ENCODE results near the gene SGK2.

The SGK2 gene

GRCh38 chr20:43567477-43567876 is 8.7 kb downstream of the SGK2 start:
- no peak overlapping the region for H3K4me3 ChIP-seq (ENCODE audit: low read length)
- H3K4me1 ChIP-seq (ENCODE audit: insufficient read depth, low read length) = no peaks in the 10 kb centered on the region
- no peak overlapping the region for H3K9ac ChIP-seq (ENCODE audit: low read depth, low read length)
- H3K9me3 ChIP-seq (ENCODE audit: insufficient read depth, low read depth, low read length) = no peaks in the 10 kb centered on the region
- H3K27ac ChIP-seq (ENCODE audit: low read length) = no peak overlapping the region
- no peaks in the 10 kb centered on the region for H3K27me3 ChIP-seq (ENCODE audit: insufficient read depth, low read length)
- H3K36me3 ChIP-seq (ENCODE audit: insufficient read depth, low read depth, low read length) = no peaks in the 10 kb centered on the region

GRCh38 chr20:43568706-43569105 is 9.9 kb downstream of the SGK2 start:
- no peaks in the 10 kb centered on the region for H3K9me3 ChIP-seq (ENCODE audit: insufficient read depth, low read depth, low read length)
- no peaks in the 10 kb centered on the region for H3K36me3 ChIP-seq (ENCODE audit: insufficient read depth, low read depth, low read length)
- H3K9ac ChIP-seq (ENCODE audit: low read depth, low read length) = no peak overlapping the region
- H3K4me1 ChIP-seq (ENCODE audit: insufficient read depth, low read length) = no peaks in the 10 kb centered on the region
- no peaks in the 10 kb centered on the region for H3K27me3 ChIP-seq (ENCODE audit: insufficient read depth, low read length)
- no peak overlapping the region for H3K27ac ChIP-seq (ENCODE audit: low read length)
- H3K4me3 ChIP-seq (ENCODE audit: low read length) = no peak overlapping the region

GRCh38 chr20:43569282-43569681 is 10.5 kb downstream of the SGK2 start:
- Histone ChIP-seq H3K4me1 (ENCODE audit: insufficient read depth, low read length) (no peaks in the 10 kb centered on the region), H3K4me3 (ENCODE audit: low read length) (no peak overlapping the region), H3K27ac (ENCODE audit: low read length) (no peak overlapping the region)

GRCh38 chr20:43570496-43570895 is 11.7 kb downstream of the SGK2 start:
- no peaks in the 10 kb centered on the region for H3K4me1 ChIP-seq (ENCODE audit: insufficient read depth, low read length)
- no peaks in the 10 kb centered on the region for H3K36me3 ChIP-seq (ENCODE audit: insufficient read depth, low read depth, low read length)

More at GRCh38 chr20:43569282-43569681, 10.5 kb downstream of the SGK2 start:
- Histone ChIP-seq H3K27me3 (ENCODE audit: insufficient read depth, low read length) (no peaks in the 10 kb centered on the region), H3K9ac (ENCODE audit: low read depth, low read length) (no peak overlapping the region), H3K9me3 (ENCODE audit: insufficient read depth, low read depth, low read length) (no peaks in the 10 kb centered on the region), H3K36me3 (ENCODE audit: insufficient read depth, low read depth, low read length) (no peaks in the 10 kb centered on the region)

GRCh38 chr20:43571310-43571709 is 12.5 kb downstream of the SGK2 start:
- no peak overlapping the region for H3K9ac ChIP-seq (ENCODE audit: low read depth, low read length)
- no peaks in the 10 kb centered on the region for H3K27me3 ChIP-seq (ENCODE audit: insufficient read depth, low read length)
- H3K4me3 ChIP-seq (ENCODE audit: low read length) = no peak overlapping the region
- no peaks in the 10 kb centered on the region for H3K36me3 ChIP-seq (ENCODE audit: insufficient read depth, low read depth, low read length)
- H3K4me1 ChIP-seq (ENCODE audit: insufficient read depth, low read length) = no peaks in the 10 kb centered on the region
- H3K9me3 ChIP-seq (ENCODE audit: insufficient read depth, low read depth, low read length) = no peaks in the 10 kb centered on the region
- H3K27ac ChIP-seq (ENCODE audit: low read length) = no peak overlapping the region

More at GRCh38 chr20:43570496-43570895, 11.7 kb downstream of the SGK2 start:
- no peak overlapping the region for H3K27ac ChIP-seq (ENCODE audit: low read length)
- no peak overlapping the region for H3K9ac ChIP-seq (ENCODE audit: low read depth, low read length)
- no peaks in the 10 kb centered on the region for H3K27me3 ChIP-seq (ENCODE audit: insufficient read depth, low read length)
- no peaks in the 10 kb centered on the region for H3K9me3 ChIP-seq (ENCODE audit: insufficient read depth, low read depth, low read length)
- H3K4me3 ChIP-seq (ENCODE audit: low read length) = no peak overlapping the region

- Histone ChIP-seq H3K4me3 (ENCODE audit: low read length) (no peak overlapping the region), H3K9ac (ENCODE audit: low read depth, low read length) (no peak overlapping the region), H3K27me3 (ENCODE audit: insufficient read depth, low read length) (no peaks in the 10 kb centered on the region), H3K4me1 (ENCODE audit: insufficient read depth, low read length) (no peaks in the 10 kb centered on the region), H3K27ac (ENCODE audit: low read length) (no peak overlapping the region), H3K36me3 (ENCODE audit: insufficient read depth, low read depth, low read length) (no peaks in the 10 kb centered on the region), H3K9me3 (ENCODE audit: insufficient read depth, low read depth, low read length) (no peaks in the 10 kb centered on the region)
These were observed 12.9 kb downstream of the SGK2 start for GRCh38 chr20:43571771-43572170.

- H3K9me3 ChIP-seq (ENCODE audit: insufficient read depth, low read depth, low read length) = no peaks in the 10 kb centered on the region
- H3K27ac ChIP-seq (ENCODE audit: low read length) = no peak overlapping the region
- H3K4me3 ChIP-seq (ENCODE audit: low read length) = no peak overlapping the region
- H3K9ac ChIP-seq (ENCODE audit: low read depth, low read length) = no peak overlapping the region
- H3K36me3 ChIP-seq (ENCODE audit: insufficient read depth, low read depth, low read length) = no peaks in the 10 kb centered on the region
- no peaks in the 10 kb centered on the region for H3K4me1 ChIP-seq (ENCODE audit: insufficient read depth, low read length)
- H3K27me3 ChIP-seq (ENCODE audit: insufficient read depth, low read length) = no peaks in the 10 kb centered on the region
These were observed 14.1 kb downstream of the SGK2 start for GRCh38 chr20:43572891-43573290.

- Histone ChIP-seq H3K4me1 (ENCODE audit: insufficient read depth, low read length) (no peaks in the 10 kb centered on the region), H3K4me3 (ENCODE audit: low read length) (no peak overlapping the region), H3K9me3 (ENCODE audit: insufficient read depth, low read depth, low read length) (no peaks in the 10 kb centered on the region), H3K9ac (ENCODE audit: low read depth, low read length) (no peak overlapping the region), H3K36me3 (ENCODE audit: insufficient read depth, low read depth, low read length) (no peaks in the 10 kb centered on the region), H3K27me3 (ENCODE audit: insufficient read depth, low read length) (no peaks in the 10 kb centered on the region), H3K27ac (ENCODE audit: low read length) (no peak overlapping the region)
These were observed 17.3 kb downstream of the SGK2 start for GRCh38 chr20:43576108-43576507.

GRCh38 chr20:43579861-43580793 is 21.3 kb downstream of the SGK2 start:
- no peak overlapping the region for H3K9ac ChIP-seq (ENCODE audit: low read depth, low read length)
- H3K36me3 ChIP-seq (ENCODE audit: insufficient read depth, low read depth, low read length) = no peaks in the 10 kb centered on the region
- no peaks in the 10 kb centered on the region for H3K9me3 ChIP-seq (ENCODE audit: insufficient read depth, low read depth, low read length)
- no peaks in the 10 kb centered on the region for H3K27me3 ChIP-seq (ENCODE audit: insufficient read depth, low read length)
- H3K4me1 ChIP-seq (ENCODE audit: insufficient read depth, low read length) = peaks cover 8% of the 10 kb centered on the region
- no peak overlapping the region for H3K4me3 ChIP-seq (ENCODE audit: low read length)
- no peak overlapping the region for H3K27ac ChIP-seq (ENCODE audit: low read length)

GRCh38 chr20:43583133-43583864 is 24.5 kb downstream of the SGK2 start:
- H3K27me3 ChIP-seq (ENCODE audit: insufficient read depth, low read length) = no peaks in the 10 kb centered on the region
- H3K9ac ChIP-seq (ENCODE audit: low read depth, low read length) = no peak overlapping the region
- no peak overlapping the region for H3K27ac ChIP-seq (ENCODE audit: low read length)
- no peak overlapping the region for H3K4me3 ChIP-seq (ENCODE audit: low read length)
- no peaks in the 10 kb centered on the region for H3K9me3 ChIP-seq (ENCODE audit: insufficient read depth, low read depth, low read length)
- no peaks in the 10 kb centered on the region for H3K36me3 ChIP-seq (ENCODE audit: insufficient read depth, low read depth, low read length)
- peaks cover 8% of the 10 kb centered on the region for H3K4me1 ChIP-seq (ENCODE audit: insufficient read depth, low read length)

GRCh38 chr20:43583982-43584432 is 25.2 kb downstream of the SGK2 start:
- no peak overlapping the region for H3K4me3 ChIP-seq (ENCODE audit: low read length)
- H3K36me3 ChIP-seq (ENCODE audit: insufficient read depth, low read depth, low read length) = no peaks in the 10 kb centered on the region
- H3K9me3 ChIP-seq (ENCODE audit: insufficient read depth, low read depth, low read length) = no peaks in the 10 kb centered on the region
- H3K9ac ChIP-seq (ENCODE audit: low read depth, low read length) = no peak overlapping the region
- peaks cover 8% of the 10 kb centered on the region for H3K4me1 ChIP-seq (ENCODE audit: insufficient read depth, low read length)
- no peak overlapping the region for H3K27ac ChIP-seq (ENCODE audit: low read length)
- H3K27me3 ChIP-seq (ENCODE audit: insufficient read depth, low read length) = no peaks in the 10 kb centered on the region

Measured in iPS-20b (cell line).